NCI-H2107 treated with DMSO at 0.1 percent for 48 hours (cell line): ENCODE data around the gene DNAL4.
A peak's percentile ranks its signal among the peaks of the same experiment; 100 is the strongest.

Experiments used
- DNase-seq: peaks from one replicate; lab custom pipeline; 2025; ENCODE audit not compliant: unreplicated experiment; lab: John Stamatoyannopoulos, UW

The DNAL4 gene

GRCh38 chr22:38793721-38794466, at the start of gene DNAL4:
DNAL4 (minus strand) TSS chr22:38794143; CDS start chr22:38782731, 11,412 bp downstream.
- DNase-seq: peak; percentile 91

GRCh38 chr22:38843201-38843656, 49.3 kb upstream of the DNAL4 start:
- no peak for DNase-seq

- no peak for DNase-seq
Observed at GRCh38 chr22:38842512-38843200, 48.7 kb upstream of the DNAL4 start.

- DNase-seq: no peak
Observed at GRCh38 chr22:38841635-38842034, 47.7 kb upstream of the DNAL4 start.

- no peak for DNase-seq
Observed at GRCh38 chr22:38841211-38841610, 47.3 kb upstream of the DNAL4 start.

- no peak for DNase-seq
Observed at GRCh38 chr22:38840129-38840528, 46.2 kb upstream of the DNAL4 start.

GRCh38 chr22:38839686-38840085, 45.7 kb upstream of the DNAL4 start:
- no peak for DNase-seq

- DNase-seq: no peak
Observed at GRCh38 chr22:38837414-38837928, 43.5 kb upstream of the DNAL4 start.

- DNase-seq: no peak
Observed at GRCh38 chr22:38835888-38836301, 42.0 kb upstream of the DNAL4 start.

- DNase-seq: no peak
Observed at GRCh38 chr22:38834991-38835390, 41.0 kb upstream of the DNAL4 start.

GRCh38 chr22:38834215-38834953, 40.4 kb upstream of the DNAL4 start:
- DNase-seq: no peak

- DNase-seq: no peak
Observed at GRCh38 chr22:38833061-38833460, 39.1 kb upstream of the DNAL4 start.

GRCh38 chr22:38832005-38832978, 38.3 kb upstream of the DNAL4 start:
- DNase-seq: no peak

GRCh38 chr22:38831166-38831945, 37.4 kb upstream of the DNAL4 start:
- DNase-seq: no peak

- no peak for DNase-seq
Observed at GRCh38 chr22:38830845-38831108, 36.8 kb upstream of the DNAL4 start.

- DNase-seq: no peak
Observed at GRCh38 chr22:38830026-38830844, 36.3 kb upstream of the DNAL4 start.

- DNase-seq: no peak
Observed at GRCh38 chr22:38829485-38829884, 35.5 kb upstream of the DNAL4 start.

- DNase-seq: no peak
Observed at GRCh38 chr22:38828616-38829205, 34.8 kb upstream of the DNAL4 start.

GRCh38 chr22:38828191-38828590, 34.2 kb upstream of the DNAL4 start:
- DNase-seq: no peak
